GM12878 (cell line): ENCODE data around the gene FBXL14. TPM values are rescaled to one million over a fixed set of nuclear protein-coding genes. Genes with fewer than 3 reads are reported as not detected.

Source experiments
- ASH2L ChIP-seq: fragments of 300-600, 200-600 bp; sonication (generic); IDR thresholded peaks from 2 replicates; pipeline ENCODE4 v1.6.1; 2017; ENCODE audit warnings: low read depth, mild to moderate bottlenecking, borderline replicate concordance
- BCL11A ChIP-seq: IDR thresholded peaks from 2 replicates; pipeline ENCODE4 v1.6.1; 2011; ENCODE audit warnings: low read depth, low read length
- GATAD2B ChIP-seq: fragments of 450-650 bp; conservative IDR thresholded peaks from 2 replicates; pipeline ENCODE4 v1.6.1; 2017; ENCODE audit warnings: low read depth, mild to moderate bottlenecking, moderate library complexity
- HDGF ChIP-seq: fragments of 450-650 bp; IDR thresholded peaks from 2 replicates; pipeline ENCODE4 v1.6.1; 2016; ENCODE audit warnings: antibody characterized with exemption
- IKZF2 ChIP-seq, 2 experiments: fragments of 450-650 bp; IDR thresholded peaks; 2 replicates each; pipeline ENCODE4 v1.6.1; 2017; ENCODE audit warnings: mild to moderate bottlenecking in 2 of 2, moderate library complexity in 2 of 2
- MYB ChIP-seq: fragments of 150-350 bp; IDR thresholded peaks from 2 replicates; pipeline ENCODE4 v1.6.1; 2014; ENCODE audit warnings: mild to moderate bottlenecking, low read depth, low read length, borderline replicate concordance
- RCOR1 ChIP-seq: conservative IDR thresholded peaks from 2 replicates; pipeline ENCODE4 v1.6.1; 2012; ENCODE audit warnings: low read depth, low read length, improper control_type of control experiment
- RUNX3 ChIP-seq: IDR thresholded peaks from 2 replicates; pipeline ENCODE4 v1.6.1; 2012; ENCODE audit warnings: low read length, inconsistent platforms
- SMARCA5 ChIP-seq: fragments of 450-650 bp; IDR thresholded peaks from 2 replicates; pipeline ENCODE4 v1.6.1; 2017; ENCODE audit warnings: mild to moderate bottlenecking
- SMC3 ChIP-seq: IDR thresholded peaks from 2 replicates; pipeline ENCODE4 v1.6.1; 2011; ENCODE audit warnings: low read length, improper control_type of control experiment, borderline replicate concordance
- SPI1 ChIP-seq: IDR thresholded peaks from 2 replicates; pipeline ENCODE4 v1.6.1; 2011; ENCODE audit warnings: low read depth, mild to moderate bottlenecking, low read length, moderate library complexity, borderline replicate concordance; ENCODE audit not compliant: insufficient read depth
- SUPT20H ChIP-seq: IDR thresholded peaks from 2 replicates; pipeline ENCODE4 v1.6.1; 2011; ENCODE audit warnings: low read depth, mild to moderate bottlenecking, low read length, moderate library complexity, borderline replicate concordance; ENCODE audit not compliant: control insufficient read depth
- TBL1XR1 ChIP-seq: IDR thresholded peaks from 2 replicates; pipeline ENCODE4 v1.6.1; 2012; ENCODE audit warnings: low read depth, low read length, improper control_type of control experiment
- YY1 ChIP-seq: IDR thresholded peaks from 2 replicates; pipeline ENCODE4 v1.6.1; 2011; ENCODE audit warnings: low read depth, mild to moderate bottlenecking, low read length
- ZSCAN29 ChIP-seq: fragments of 450-650 bp; IDR thresholded peaks from 2 replicates; pipeline ENCODE4 v1.6.1; 2017; ENCODE audit warnings: mild to moderate bottlenecking, moderate library complexity
- ZZZ3 ChIP-seq: IDR thresholded peaks from 2 replicates; pipeline ENCODE4 v1.6.1; 2011; ENCODE audit warnings: low read depth; ENCODE audit not compliant: control insufficient read depth, insufficient read length
- polyA plus RNA-seq, 11 experiments: library from polyadenylated mRNA; depleted of rRNA in 4 of 11; unstranded in 6 of 11; stranded (reverse) in 5 of 11; fragments of >200 nt; fragmentation: Nextera tagmentation in 4 of 11; fragmentation: Illumina TruSeq in 1 of 11; extraction: Ambion mirVana in 4 of 11; extraction: Trizol in 1 of 11; gene quantifications; 1 replicate in 1 of 11; 2 replicates in 10 of 11; pipeline versions ENCODE4 v1.2.1 to v1.2.3, GENCODE V29; 2011 to 2016; ENCODE audit warnings: inconsistent platforms in 2 of 11, missing spikeins in 2 of 11, low read depth in 1 of 11
- total RNA-seq, 4 experiments: library from RNA; depleted of rRNA in 3 of 4; stranded (reverse); fragments of >200 nt in 3 of 4; fragmentation: Illumina TruSeq in 1 of 4; extraction: Trizol in 1 of 4; gene quantifications; 2 replicates each; pipeline versions ENCODE4 v1.2.1 to v1.2.3, GENCODE V29; 2013 to 2021
- TF ChIP-seq, protein P1 (sequence below): IDR thresholded peaks from 2 replicates; pipeline ENCODE4 v1.6.1; 2012; ENCODE audit warnings: low read depth, low read length, improper control_type of control experiment
- TF ChIP-seq, protein P2 (sequence below): IDR thresholded peaks from 2 replicates; pipeline ENCODE4 v1.6.1; 2012; ENCODE audit warnings: low read depth, low read length, improper control_type of control experiment
- TF ChIP-seq, protein P3 (sequence below), 3 experiments: IDR thresholded peaks in 2 of 3; conservative IDR thresholded peaks in 1 of 3; 2 replicates each; pipeline ENCODE4 v1.5.1; 2011; ENCODE audit warnings: low read depth in 3 of 3, low read length in 3 of 3, mild to moderate bottlenecking in 3 of 3, control low read depth in 2 of 3, moderate library complexity in 2 of 3, inconsistent platforms in 1 of 3, mixed read lengths in 1 of 3; ENCODE audit not compliant: control insufficient read depth in 2 of 3, insufficient read depth in 1 of 3; ENCODE audit errors: extremely low read depth in 1 of 3
- TF ChIP-seq, protein P4 (sequence below): fragments of 450-650 bp; formaldehyde crosslinking; IDR thresholded peaks from 2 replicates; pipeline ENCODE4 v1.4.0; 2022; ENCODE audit warnings: mild to moderate bottlenecking, moderate library complexity
- TF ChIP-seq, protein P5 (sequence below): fragments of 450-650 bp; conservative IDR thresholded peaks from 2 replicates; pipeline ENCODE4 v1.6.1; 2017; ENCODE audit warnings: mild to moderate bottlenecking, moderate library complexity

FBXL14 gene
- total and polyA plus RNA-seq, 10 of the 15 experiments (the other 5 are each of a cell fraction or from before 2014, with no cell fraction given): 0.44 to 19.0 (median 2.9) TPM

DNA sequence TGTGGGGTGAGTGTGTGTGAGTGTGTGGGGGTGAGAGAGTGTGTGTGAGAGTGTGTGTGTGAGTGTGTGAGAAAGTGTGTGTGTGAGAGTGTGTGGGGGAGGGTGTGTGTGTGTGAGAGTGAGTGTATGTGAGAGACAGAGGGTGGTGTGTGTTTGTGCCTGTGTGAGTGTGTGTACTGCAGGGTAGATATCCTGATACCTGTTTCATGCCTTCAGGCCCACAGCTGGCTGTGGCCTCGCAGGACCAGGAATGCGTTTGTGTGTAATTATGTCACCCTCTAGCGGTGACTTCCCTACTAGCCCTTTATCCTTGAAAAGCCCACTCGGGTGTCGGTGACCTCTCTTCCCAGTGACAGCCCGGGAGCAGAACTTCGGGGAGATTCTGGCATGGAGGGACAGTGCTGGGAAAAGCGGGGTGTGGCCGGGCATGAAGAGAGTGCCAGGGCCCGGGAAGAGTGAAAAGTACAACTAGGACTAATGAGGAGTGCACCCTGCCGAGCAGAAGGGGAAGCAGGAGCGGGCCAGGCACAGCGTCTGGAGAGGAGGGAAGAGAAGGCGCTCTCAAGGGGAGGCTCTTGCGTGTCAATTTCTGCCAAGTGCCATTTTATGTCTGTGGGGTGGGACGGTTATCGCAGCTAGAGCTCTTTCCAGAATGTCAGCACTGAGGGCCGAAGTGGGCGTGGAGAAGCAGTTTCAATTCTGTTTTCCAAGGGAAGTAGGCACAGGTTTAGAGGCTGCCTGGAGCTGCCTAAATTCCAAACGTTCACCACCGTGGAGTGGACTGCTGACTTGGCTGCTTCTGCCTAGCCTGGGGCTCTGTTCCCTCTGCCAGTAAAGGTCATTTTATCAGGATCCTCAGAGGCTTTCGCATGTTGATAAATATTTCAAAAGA, 11.0 kb upstream of the FBXL14 start (continued):
- TF ChIP-seq TBL1XR1 (no peak), HDGF (peak; percentile 99), ZSCAN29 (no peak), YY1 (peak; percentile 39; the same call in 1 of the 2 replicates), SMARCA5 (peak; percentile 19; the same call in 1 of the 2 replicates), ZZZ3 (no peak), SMC3 (peak; percentile 63; the same call in 1 of the 2 replicates), ASH2L (no peak), IKZF2 (IDR thresholded peaks at IDR 0.05) (peak; percentile 81 to 83), SPI1 (peak; percentile 42; the same call in 1 of the 2 replicates), RCOR1 (0 out of 2 replicates have a peak, but pooled peaks have one; percentile 43), BCL11A (no peak), RUNX3 (peak; percentile 67), MYB (no peak), GATAD2B (no peak; the same call in 1 of the 2 replicates), SUPT20H (no peak)
- TF ChIP-seq, protein P1, sequence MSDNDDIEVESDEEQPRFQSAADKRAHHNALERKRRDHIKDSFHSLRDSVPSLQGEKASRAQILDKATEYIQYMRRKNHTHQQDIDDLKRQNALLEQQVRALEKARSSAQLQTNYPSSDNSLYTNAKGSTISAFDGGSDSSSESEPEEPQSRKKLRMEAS: no peak
- TF ChIP-seq, protein P2, sequence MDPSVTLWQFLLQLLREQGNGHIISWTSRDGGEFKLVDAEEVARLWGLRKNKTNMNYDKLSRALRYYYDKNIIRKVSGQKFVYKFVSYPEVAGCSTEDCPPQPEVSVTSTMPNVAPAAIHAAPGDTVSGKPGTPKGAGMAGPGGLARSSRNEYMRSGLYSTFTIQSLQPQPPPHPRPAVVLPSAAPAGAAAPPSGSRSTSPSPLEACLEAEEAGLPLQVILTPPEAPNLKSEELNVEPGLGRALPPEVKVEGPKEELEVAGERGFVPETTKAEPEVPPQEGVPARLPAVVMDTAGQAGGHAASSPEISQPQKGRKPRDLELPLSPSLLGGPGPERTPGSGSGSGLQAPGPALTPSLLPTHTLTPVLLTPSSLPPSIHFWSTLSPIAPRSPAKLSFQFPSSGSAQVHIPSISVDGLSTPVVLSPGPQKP: no peak
- TF ChIP-seq, protein P3, sequence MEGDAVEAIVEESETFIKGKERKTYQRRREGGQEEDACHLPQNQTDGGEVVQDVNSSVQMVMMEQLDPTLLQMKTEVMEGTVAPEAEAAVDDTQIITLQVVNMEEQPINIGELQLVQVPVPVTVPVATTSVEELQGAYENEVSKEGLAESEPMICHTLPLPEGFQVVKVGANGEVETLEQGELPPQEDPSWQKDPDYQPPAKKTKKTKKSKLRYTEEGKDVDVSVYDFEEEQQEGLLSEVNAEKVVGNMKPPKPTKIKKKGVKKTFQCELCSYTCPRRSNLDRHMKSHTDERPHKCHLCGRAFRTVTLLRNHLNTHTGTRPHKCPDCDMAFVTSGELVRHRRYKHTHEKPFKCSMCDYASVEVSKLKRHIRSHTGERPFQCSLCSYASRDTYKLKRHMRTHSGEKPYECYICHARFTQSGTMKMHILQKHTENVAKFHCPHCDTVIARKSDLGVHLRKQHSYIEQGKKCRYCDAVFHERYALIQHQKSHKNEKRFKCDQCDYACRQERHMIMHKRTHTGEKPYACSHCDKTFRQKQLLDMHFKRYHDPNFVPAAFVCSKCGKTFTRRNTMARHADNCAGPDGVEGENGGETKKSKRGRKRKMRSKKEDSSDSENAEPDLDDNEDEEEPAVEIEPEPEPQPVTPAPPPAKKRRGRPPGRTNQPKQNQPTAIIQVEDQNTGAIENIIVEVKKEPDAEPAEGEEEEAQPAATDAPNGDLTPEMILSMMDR (IDR thresholded peaks at IDR 0.05 in 2 of 3, conservative IDR thresholded peaks at IDR 0.05 in 1 of 3; ENCODE audit: control insufficient read depth in 2 of 3, extremely low read depth in 1 of 3, insufficient read depth in 1 of 3, low read depth in 3 of 3, low read length in 3 of 3): peak; percentile 75 to 93 (median 79)
- TF ChIP-seq, protein P4, sequence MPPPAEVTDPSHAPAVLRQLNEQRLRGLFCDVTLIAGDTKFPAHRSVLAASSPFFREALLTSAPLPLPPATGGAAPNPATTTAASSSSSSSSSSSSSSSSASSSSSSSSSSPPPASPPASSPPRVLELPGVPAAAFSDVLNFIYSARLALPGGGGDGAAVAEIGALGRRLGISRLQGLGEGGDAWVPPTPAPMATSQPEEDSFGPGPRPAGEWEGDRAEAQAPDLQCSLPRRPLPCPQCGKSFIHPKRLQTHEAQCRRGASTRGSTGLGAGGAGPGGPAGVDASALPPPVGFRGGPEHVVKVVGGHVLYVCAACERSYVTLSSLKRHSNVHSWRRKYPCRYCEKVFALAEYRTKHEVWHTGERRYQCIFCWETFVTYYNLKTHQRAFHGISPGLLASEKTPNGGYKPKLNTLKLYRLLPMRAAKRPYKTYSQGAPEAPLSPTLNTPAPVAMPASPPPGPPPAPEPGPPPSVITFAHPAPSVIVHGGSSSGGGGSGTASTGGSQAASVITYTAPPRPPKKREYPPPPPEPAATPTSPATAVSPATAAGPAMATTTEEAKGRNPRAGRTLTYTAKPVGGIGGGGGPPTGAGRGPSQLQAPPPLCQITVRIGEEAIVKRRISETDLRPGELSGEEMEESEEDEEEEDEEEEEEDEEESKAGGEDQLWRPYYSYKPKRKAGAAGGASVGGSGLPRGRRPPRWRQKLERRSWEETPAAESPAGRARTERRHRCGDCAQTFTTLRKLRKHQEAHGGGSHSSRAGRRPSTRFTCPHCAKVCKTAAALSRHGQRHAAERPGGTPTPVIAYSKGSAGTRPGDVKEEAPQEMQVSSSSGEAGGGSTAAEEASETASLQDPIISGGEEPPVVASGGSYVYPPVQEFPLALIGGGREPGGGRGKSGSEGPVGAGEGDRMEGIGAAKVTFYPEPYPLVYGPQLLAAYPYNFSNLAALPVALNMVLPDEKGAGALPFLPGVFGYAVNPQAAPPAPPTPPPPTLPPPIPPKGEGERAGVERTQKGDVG (CRISPR knock-in tag): no peak
- TF ChIP-seq, protein P5, sequence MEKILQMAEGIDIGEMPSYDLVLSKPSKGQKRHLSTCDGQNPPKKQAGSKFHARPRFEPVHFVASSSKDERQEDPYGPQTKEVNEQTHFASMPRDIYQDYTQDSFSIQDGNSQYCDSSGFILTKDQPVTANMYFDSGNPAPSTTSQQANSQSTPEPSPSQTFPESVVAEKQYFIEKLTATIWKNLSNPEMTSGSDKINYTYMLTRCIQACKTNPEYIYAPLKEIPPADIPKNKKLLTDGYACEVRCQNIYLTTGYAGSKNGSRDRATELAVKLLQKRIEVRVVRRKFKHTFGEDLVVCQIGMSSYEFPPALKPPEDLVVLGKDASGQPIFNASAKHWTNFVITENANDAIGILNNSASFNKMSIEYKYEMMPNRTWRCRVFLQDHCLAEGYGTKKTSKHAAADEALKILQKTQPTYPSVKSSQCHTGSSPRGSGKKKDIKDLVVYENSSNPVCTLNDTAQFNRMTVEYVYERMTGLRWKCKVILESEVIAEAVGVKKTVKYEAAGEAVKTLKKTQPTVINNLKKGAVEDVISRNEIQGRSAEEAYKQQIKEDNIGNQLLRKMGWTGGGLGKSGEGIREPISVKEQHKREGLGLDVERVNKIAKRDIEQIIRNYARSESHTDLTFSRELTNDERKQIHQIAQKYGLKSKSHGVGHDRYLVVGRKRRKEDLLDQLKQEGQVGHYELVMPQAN: no peak
